Inflammatory macrophage treated with lipopolysaccharide for 4 hours (primary cell): ENCODE data around the gene FGF18.

Experiments
- DNase-seq: peaks from one replicate; pipeline ENCODE4 v3.0.0-alpha.2; 2020

The FGF18 gene

DNA sequence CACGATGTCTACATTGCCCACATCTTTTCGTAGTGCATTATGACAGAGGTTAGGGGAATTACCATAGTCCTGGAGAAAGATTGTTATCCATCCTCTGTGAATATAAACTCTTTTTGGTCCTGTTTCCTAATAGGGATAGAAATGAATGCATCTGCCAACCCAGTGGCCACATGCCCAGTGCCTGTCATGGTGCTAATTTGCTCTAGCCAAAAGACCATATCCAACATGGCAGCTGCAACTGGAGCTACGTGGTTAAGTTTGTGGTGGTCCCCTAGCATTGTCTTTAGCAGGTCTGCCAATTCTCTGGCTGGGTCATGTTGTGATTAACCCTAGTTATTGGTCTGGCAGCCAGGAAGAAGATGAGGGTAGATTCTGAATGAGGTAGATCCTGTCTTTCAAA lies 87.5 kb downstream of the FGF18 start:
- DNase-seq, result no peak
